HG02610 (cell line): ENCODE data around the gene PGK1.

Source experiments
- ATAC-seq: cut with Tn5 transposase; IDR thresholded peaks from one replicate; pipeline ENCODE4 v1.9.1; 2021; ENCODE audit warnings: mild to moderate bottlenecking, moderate library complexity; ENCODE audit not compliant: unreplicated experiment

Gene PGK1

DNA sequence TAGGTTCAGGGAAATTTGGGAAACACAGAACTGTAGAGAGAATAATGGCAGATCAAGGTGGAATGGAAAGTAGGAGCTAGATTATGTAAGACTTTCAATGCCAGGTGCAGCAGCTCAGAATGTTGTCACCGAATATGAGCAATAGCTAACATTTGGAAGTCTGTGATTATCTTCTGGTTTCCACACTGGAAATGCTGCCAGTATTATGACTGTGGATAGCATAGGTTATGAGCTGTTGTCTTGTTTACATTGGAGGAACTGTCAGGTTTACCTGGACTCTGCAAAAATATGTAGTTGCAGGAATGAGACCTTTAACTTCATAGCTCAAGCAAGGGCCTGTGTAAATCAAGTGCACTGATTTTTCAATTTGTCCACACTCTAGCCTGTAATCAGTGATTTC is 61.4 kb downstream of the PGK1 start:
- ATAC-seq: no peak

DNA sequence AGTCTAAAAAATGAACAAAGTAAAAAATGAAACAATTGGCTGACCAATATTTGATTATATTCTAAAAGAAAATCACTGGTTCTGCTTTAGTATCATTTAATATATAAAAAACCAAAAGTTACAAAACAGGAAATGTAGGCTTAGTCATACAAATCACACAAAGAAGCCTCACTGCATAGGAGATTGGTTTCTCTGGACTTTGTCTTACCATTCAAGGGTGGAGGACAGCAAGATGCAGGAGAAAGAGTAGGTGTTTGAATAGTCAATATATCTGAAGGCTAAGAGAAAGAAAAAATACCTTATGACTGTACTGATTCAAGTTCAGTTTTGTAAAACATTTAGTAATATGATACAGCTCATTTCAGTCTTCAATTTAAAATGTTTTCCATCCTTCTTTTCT is 64.0 kb downstream of the PGK1 start:
- ATAC-seq: no peak
